GM12891 (cell line): ENCODE results near the gene NRGN.

Experiments used
- POLR2A ChIP-seq: IDR thresholded peaks from 2 replicates; pipeline ENCODE4 v1.6.1; 2011; ENCODE audit warnings: low read depth, low read length, control low read depth
- POLR2AphosphoS5 ChIP-seq: IDR thresholded peaks from 2 replicates; pipeline ENCODE4 v1.6.1; 2011; ENCODE audit warnings: low read depth, low read length, control low read depth
- POU2F2 ChIP-seq: IDR thresholded peaks from 2 replicates; pipeline ENCODE4 v1.6.1; 2011; ENCODE audit warnings: low read depth, mild to moderate bottlenecking, control low read depth, low read length, moderate library complexity
- SPI1 ChIP-seq: IDR thresholded peaks from 2 replicates; pipeline ENCODE4 v1.6.1; 2011; ENCODE audit warnings: low read depth, low read length, control low read depth

GRCh38 chr11:124761301-124762104, 21.8 kb downstream of the NRGN start:
- TF ChIP-seq SPI1 (no peak), POLR2AphosphoS5 (no peak), POLR2A (no peak), POU2F2 (no peak)
